Left ventricle myocardium inferior (tissue), 1 donor: ENCODE measurements around the gene TUBB2A. TPM values are rescaled to one million over a fixed set of nuclear protein-coding genes. Genes with fewer than 3 reads are reported as not detected.

Experiments used
- DNase-seq: peaks from one replicate; pipeline ENCODE4 v3.0.0-alpha.2; 2020
- H3K27ac ChIP-seq: fragments of 200-600 bp; replicated peaks from 2 replicates; pipeline ENCODE4 v1.8.0; 2021
- H3K27me3 ChIP-seq: fragments of 200-600 bp; 2 replicates; pipeline ENCODE4 v1.8.0; 2021; ENCODE audit warnings: low read depth
- H3K36me3 ChIP-seq: fragments of 200-600 bp; 2 replicates; pipeline ENCODE4 v1.8.0; 2021
- H3K4me1 ChIP-seq: fragments of 200-600 bp; 2 replicates; pipeline ENCODE4 v1.8.0; 2021
- H3K4me3 ChIP-seq: fragments of 200-600 bp; 2 replicates; pipeline ENCODE4 v1.8.0; 2021; ENCODE audit warnings: mild to moderate bottlenecking, moderate library complexity
- H3K9me3 ChIP-seq: fragments of 200-600 bp; replicated peaks from 2 replicates; pipeline ENCODE4 v1.8.0; 2021
- intact Hi-C: fragments of 100-400 bp; cut with micrococcal nuclease; formaldehyde crosslinking; loops from one replicate; pipeline ENCODE4 v1.11.0; 2022
- total RNA-seq: library from RNA; stranded (reverse); fragmentation: NEBNext Ultra II Directional; extraction: Animal tissue kit (Norgen Biotek cat#: 25700); gene quantifications from one replicate; pipeline ENCODE4 v1.2.1, GENCODE V29; 2021
- TF ChIP-seq, protein P1 (sequence below): fragments of 200-600 bp; IDR thresholded peaks from 2 replicates; pipeline ENCODE4 v1.8.0; 2021; ENCODE audit warnings: antibody characterized with exemption, mild to moderate bottlenecking, borderline replicate concordance
- donor health status: DM: no; HTN: yes; CAD: no; lungs with severe emphysema.

TUBB2A gene
- total RNA-seq, 1 donor from 2014 or later, result 13.9 TPM

DNA sequence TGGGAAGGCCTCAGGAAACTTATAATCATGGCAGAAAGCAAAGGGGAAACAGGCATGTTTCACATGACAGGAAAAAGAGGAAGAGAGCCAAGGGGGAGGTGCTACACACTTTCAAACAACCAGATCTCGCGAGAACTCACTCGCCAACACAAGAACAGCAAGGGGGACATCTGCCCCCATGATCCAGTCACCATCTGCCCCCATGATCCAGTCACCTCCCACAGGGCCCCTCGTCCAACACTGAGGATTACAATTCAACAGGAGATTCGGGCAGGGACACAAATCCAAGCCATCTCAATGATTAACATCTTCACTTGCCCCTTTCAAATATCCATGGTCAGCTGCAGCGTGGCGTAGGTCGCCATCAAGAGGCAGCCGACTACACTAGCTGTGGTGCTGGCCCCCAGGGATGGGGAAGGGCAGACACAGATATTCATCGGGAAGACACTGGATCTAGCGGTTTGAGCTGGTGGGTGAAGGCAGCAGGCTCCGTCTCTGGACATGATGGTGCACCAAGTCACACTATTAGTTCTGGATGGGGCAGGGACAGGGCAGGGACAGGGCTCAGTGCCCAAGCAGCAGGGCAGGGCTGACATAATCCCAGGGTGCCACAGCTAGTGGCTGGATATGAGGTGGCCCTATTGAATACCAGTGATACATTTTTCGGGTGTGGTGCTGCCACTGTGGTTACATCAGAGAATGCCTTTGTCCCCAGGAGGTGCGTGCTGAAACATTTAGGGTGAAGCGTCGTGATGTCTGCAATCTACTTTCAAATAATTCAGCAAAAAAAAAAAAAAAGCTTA, 38.6 kb upstream of the TUBB2A start:
- DNase-seq, result no peak
- H3K36me3 ChIP-seq, result no peaks in the 10 kb centered on the region
- peaks cover 9% of the 10 kb centered on the region for H3K4me1 ChIP-seq
- H3K4me3 ChIP-seq, result no peak overlapping the region
- TF ChIP-seq, protein P1, sequence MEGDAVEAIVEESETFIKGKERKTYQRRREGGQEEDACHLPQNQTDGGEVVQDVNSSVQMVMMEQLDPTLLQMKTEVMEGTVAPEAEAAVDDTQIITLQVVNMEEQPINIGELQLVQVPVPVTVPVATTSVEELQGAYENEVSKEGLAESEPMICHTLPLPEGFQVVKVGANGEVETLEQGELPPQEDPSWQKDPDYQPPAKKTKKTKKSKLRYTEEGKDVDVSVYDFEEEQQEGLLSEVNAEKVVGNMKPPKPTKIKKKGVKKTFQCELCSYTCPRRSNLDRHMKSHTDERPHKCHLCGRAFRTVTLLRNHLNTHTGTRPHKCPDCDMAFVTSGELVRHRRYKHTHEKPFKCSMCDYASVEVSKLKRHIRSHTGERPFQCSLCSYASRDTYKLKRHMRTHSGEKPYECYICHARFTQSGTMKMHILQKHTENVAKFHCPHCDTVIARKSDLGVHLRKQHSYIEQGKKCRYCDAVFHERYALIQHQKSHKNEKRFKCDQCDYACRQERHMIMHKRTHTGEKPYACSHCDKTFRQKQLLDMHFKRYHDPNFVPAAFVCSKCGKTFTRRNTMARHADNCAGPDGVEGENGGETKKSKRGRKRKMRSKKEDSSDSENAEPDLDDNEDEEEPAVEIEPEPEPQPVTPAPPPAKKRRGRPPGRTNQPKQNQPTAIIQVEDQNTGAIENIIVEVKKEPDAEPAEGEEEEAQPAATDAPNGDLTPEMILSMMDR, result peak; percentile 17
- H3K27me3 ChIP-seq, result no peaks in the 10 kb centered on the region
- intact Hi-C loops, result no loop called here
- H3K27ac ChIP-seq, result peak overlapping the region; percentile 81
- H3K9me3 ChIP-seq, result peaks cover 11% of the 10 kb centered on the region

DNA sequence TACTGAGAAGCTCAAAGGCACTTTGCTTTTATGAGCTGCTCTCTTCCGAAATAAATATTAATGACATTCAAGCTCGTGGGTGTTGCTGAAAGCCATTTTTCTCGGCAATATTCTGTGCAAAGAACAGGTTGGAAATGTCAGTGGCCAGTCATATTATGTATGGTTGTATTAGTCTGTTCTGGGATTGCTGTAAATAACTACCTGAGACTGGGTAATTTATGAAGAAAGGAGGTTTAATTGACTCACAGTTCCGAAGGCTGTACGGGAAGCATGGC, 38.0 kb upstream of the TUBB2A start:
- no peak for DNase-seq
- no peak overlapping the region for H3K4me3 ChIP-seq
- intact Hi-C loops, result no loop called here
- H3K36me3 ChIP-seq, result no peaks in the 10 kb centered on the region
- H3K9me3 ChIP-seq, result peaks cover 11% of the 10 kb centered on the region
- no peaks in the 10 kb centered on the region for H3K27me3 ChIP-seq
- H3K4me1 ChIP-seq, result peaks cover 9% of the 10 kb centered on the region
- peak overlapping the region; percentile 81 for H3K27ac ChIP-seq
- TF ChIP-seq, protein P1, result no peak

DNA sequence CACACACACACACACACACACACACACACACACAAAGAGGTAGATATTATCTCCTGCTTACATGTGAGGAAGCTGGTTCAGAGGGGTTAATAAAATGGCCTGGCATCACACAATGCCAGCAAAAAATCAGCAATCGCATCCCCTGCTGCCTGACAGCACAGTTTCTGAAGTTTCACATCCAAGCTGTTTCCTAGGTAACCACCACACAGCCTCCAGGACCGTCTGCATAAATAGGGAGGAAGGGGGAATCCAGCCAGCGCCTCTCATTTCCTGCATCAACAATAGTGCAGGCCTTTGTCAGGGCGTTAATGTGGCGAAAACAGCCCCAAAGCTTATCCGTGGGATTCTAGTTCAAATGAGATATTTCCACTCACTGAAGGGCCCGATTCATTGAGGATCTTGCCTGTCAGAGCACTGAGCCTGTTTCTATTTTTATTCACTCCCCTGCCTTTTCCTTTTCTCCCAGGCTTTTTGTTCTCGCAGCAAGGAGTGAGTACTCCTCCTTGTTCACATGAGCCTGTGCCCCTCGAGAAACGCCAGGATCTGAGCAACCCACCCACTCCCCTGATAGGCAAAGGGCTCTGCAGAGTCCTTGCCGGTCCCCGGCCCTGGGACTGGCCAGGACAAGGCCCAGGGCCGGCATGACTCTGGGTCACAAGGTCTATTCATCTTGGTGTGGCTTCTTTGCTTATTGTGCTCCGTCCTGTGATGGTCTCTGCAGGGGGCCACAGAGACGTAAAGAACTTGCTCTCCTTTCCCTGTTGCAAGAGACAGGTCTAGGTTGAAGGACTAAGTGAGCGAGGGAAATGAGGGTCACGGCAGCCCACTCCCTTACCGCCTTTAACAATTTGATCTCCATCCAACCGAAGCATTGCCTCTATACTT, 37.4 kb upstream of the TUBB2A start:
- intact Hi-C loops, result no loop called here
- no peaks in the 10 kb centered on the region for H3K36me3 ChIP-seq
- no peak for DNase-seq
- peak overlapping the region; percentile 81 for H3K27ac ChIP-seq
- H3K4me1 ChIP-seq, result peaks cover 9% of the 10 kb centered on the region
- H3K27me3 ChIP-seq, result no peaks in the 10 kb centered on the region
- H3K9me3 ChIP-seq, result peaks cover 11% of the 10 kb centered on the region
- H3K4me3 ChIP-seq, result no peak overlapping the region
- TF ChIP-seq, protein P1, result no peak

DNA sequence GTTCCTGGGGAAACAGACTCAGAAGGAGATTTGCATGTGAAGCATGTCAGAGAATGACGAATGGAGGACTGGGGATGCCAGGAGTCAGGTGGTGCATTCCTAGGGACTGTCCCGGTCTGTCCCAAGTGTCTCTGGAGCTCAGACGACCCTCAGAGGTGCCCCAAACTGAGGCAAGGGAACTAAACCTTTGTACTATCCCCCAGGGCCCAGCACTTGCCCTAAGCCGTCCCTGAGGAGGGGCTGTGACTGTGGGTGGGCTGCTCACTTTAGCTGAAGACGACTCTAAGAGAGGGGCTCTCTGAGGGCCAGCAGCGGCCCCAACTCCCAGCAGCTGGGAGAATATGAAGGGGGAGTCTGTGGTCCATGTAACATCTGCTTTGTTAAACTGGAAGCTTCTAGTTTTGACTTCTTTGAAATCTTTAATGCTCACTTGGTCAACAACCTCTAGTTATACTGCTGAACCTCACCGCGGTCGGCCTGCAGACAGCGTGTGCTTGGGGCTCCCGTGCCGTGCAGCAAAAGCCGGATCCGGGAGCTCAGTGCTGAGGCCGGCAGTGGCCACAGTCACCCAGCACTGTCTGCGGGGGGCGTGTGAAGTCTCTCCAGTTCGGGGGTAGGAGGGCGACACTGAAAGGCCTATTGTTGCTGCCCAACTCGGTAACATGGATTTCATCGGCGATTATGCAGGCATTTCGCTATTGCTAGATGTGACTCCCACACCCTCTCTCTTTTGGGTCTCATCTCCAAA, 35.9 kb upstream of the TUBB2A start:
- Histone ChIP-seq H3K36me3 (no peaks in the 10 kb centered on the region), H3K4me1 (peaks cover 9% of the 10 kb centered on the region), H3K4me3 (no peak overlapping the region), H3K9me3 (no peaks in the 10 kb centered on the region), H3K27ac (no peak overlapping the region), H3K27me3 (no peaks in the 10 kb centered on the region)
- DNase-seq, result no peak
- intact Hi-C loops, result no loop called here
- TF ChIP-seq, protein P1, result no peak

DNA sequence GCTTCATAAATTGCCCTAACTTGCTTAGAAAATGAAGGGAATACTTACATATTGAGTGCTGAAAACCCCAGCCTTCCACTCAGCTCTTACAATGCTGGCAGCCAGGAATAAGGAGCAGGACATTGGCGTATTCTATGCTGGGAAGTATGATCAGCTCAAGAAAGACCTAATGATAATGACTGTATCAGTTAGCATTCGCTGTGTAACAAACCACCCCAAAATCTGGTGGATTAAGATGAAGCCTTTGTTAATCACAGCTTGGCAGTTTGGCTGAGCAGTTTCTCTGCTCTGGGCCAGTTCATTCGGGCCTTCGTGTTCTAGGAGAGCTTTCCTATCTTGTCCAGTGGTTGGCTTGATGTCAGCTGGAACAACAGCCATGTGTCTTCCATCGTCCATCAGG, 33.4 kb upstream of the TUBB2A start:
- intact Hi-C loops, result no loop called here
- Histone ChIP-seq H3K4me1 (peaks cover 9% of the 10 kb centered on the region), H3K36me3 (no peaks in the 10 kb centered on the region), H3K9me3 (no peaks in the 10 kb centered on the region), H3K27me3 (no peaks in the 10 kb centered on the region), H3K4me3 (no peak overlapping the region), H3K27ac (no peak overlapping the region)
- TF ChIP-seq, protein P1, result no peak
- DNase-seq, result no peak
